T follicular helper cell (primary cell): ENCODE data around the gene GLYAT.

Experiments
- DNase-seq: peaks from one replicate; pipeline ENCODE4 v3.0.0-alpha.2; 2020; ENCODE audit warnings: low read depth
- total RNA-seq, 2 experiments: gene quantifications; one replicate each; lab custom pipeline; 2026; lab: John Stamatoyannopoulos, UW

The GLYAT gene, protein sequence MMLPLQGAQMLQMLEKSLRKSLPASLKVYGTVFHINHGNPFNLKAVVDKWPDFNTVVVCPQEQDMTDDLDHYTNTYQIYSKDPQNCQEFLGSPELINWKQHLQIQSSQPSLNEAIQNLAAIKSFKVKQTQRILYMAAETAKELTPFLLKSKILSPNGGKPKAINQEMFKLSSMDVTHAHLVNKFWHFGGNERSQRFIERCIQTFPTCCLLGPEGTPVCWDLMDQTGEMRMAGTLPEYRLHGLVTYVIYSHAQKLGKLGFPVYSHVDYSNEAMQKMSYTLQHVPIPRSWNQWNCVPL
- total RNA-seq: 0 reads per million in 2 experiments

- no peak for DNase-seq
Measured at GRCh38 chr11:58731819-58732218, at the start of gene GLYAT. TSS of gene GLYAT (minus strand) at chr11:58731943. CDS start at chr11:58724496, 7,447 bp downstream.

DNA sequence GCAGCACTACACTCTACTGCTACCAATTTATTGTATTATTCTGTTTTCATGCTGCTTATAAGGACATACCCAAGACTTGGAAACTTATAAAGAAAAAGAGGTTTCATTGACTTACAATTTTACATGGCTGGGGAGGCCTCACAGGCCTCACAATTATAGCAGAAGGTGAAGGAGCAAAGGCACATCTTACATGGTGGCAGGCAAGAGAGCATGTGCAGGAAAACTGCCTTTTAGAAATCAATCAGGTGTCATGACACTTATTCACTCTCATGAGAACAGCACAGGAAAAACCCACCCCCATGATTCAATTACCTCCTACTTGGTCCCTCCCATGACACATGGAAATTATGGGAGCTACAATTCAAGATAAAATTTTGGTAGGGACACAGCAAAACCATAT is 49.6 kb upstream of the GLYAT start:
- DNase-seq: no peak

- DNase-seq: no peak
Measured at GRCh38 chr11:58780578-58780977, 48.8 kb upstream of the GLYAT start.

DNA sequence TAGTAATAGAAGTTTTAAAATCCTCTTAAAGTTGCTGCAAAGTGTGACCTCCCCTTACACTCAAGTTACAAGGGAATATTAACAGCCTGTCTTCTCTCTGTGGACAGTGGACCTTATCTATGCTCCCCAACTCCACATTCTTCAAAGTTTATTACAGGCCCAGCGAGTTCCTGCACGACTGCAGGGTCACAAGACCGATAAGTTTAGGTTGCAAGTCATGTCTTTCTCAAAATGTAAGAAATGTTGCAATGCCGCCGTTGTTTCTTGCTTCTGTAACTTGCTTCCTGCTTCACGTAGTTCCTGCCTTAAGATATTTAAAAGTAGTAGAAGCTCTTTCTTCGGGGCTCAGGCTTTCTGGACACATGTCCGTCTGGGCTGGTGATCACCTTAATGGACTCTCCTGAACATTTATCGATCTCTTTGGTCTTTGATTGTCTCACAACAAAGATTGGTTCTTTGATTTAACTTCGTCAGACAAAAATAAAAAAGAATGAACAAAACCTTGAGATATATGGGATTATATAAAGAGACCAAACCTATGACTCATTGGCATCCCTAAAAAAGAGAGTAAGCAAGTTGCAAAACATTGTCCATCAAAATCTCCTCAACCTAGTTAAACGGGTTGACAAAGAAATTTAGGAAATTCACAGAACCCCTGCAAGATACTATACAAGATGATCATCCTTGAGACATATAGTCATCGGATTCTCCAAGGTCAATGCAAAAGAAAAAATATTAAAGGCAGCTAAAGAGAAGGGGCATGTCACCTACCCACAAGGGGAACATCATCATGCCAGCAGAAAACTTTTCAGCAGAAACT is 45.4 kb upstream of the GLYAT start:
- DNase-seq: no peak

DNA sequence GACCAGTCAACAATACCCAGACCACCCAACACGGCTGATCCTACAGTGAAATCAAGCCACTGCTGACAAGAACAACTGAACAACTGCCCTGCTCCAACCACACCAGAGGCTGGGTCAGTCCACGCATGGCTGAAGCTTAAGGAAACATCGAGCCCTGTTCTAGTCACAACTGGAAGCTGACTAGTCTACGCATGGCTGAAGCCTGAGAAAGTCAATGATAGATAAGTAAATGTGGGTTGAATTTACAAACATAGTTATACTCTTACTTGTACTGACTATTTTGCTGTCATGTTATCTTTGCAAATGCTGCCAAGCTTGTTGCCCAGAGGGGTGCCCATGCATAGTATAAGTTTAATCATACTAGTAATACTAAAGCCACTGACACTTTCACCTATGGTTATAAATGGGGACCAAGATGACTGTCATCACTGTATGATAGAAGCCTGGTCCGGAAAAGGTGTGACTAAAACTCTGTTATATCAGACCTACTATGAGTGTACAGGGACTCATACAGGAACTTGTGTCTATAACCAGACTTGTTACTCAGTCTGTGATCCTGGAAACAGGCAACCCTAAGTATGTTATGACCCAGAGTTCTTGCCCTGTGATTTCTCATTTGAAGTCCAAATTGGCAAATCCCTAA is 43.4 kb upstream of the GLYAT start:
- no peak for DNase-seq

DNA sequence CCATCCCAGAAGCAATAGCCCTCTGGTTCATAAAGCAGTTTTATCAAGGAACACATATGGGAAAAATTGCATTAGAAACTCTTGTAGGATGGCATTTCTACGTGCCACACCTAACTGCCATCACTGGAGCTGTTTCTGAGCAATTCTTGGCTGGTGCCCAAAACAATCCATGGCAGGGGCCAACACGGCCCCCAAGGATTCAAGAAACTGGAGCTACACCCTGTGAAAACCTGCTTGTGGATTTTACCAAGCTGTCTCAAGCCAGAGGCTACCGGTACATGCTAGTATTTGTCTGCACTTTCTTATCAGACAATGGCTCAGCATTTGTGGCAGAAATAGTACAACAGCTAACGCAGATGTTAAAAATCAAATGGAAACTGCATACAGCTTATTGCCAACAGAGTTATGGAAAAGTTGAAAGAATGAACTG is 42.4 kb upstream of the GLYAT start:
- no peak for DNase-seq

- no peak for DNase-seq
Measured at GRCh38 chr11:58773337-58773736, 41.6 kb upstream of the GLYAT start.

DNA sequence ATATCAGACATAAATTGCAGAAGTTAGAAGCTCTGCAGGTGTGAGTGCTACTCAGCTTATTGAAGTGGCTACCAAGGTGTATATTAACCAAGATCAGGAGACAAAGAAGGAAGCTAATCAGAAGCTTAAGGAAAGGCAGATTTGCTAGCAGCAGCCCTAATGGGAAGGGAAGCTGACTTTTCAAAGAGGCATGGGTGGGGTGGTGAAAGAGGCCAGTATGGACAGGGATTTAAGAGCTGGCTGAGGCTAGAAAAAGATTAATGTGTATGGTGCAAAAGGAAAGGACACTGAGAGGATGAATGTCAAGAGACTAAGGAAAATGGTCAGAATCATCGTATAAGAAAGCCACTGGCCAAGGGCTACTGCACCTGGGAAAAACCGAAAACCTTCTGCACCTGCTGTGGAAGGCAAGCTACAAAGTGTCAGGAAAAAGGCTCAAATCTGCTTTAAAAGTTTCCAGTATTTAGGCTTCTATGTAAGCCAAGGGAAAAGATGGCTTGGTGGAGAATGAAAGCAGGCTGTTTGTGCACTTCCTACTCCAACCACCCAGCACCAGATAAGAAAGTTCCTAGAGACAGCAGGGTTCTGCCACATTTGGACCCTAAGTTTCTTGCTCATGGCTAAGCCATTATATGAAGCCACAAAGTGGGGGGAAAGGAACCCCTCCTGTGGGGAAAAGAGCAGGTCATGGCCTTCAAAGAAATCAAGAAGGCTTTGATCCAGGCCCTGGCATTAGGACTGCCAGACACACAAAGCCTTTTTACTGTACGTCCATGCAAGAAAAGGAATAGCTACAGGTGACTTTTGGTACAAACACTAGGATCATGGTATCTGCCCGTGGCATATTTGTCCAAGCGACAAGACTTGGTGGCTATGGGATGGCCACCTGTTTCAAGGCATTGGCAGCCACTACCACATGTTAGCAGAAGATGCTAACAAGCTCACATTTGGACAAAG is 40.9 kb upstream of the GLYAT start:
- no peak for DNase-seq

DNA sequence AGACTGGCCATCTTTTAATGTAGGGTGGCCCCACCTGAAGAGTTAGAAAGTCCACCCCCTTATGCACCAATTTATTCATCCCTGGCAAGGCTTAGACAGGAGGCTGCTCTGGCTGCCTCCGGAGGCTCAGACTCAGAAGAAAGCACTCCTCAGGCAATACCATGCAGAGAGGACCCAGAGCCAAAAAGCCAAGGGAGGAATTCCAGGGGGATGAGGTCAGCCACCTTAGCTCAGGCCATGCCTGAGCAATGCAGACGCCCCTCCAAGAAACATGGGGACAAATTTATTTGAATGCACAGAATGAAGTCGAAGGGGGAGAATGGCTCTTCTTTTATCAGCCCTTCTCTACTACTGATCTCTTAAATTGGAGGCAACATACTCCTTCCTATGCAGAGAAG is 39.7 kb upstream of the GLYAT start:
- no peak for DNase-seq

DNA sequence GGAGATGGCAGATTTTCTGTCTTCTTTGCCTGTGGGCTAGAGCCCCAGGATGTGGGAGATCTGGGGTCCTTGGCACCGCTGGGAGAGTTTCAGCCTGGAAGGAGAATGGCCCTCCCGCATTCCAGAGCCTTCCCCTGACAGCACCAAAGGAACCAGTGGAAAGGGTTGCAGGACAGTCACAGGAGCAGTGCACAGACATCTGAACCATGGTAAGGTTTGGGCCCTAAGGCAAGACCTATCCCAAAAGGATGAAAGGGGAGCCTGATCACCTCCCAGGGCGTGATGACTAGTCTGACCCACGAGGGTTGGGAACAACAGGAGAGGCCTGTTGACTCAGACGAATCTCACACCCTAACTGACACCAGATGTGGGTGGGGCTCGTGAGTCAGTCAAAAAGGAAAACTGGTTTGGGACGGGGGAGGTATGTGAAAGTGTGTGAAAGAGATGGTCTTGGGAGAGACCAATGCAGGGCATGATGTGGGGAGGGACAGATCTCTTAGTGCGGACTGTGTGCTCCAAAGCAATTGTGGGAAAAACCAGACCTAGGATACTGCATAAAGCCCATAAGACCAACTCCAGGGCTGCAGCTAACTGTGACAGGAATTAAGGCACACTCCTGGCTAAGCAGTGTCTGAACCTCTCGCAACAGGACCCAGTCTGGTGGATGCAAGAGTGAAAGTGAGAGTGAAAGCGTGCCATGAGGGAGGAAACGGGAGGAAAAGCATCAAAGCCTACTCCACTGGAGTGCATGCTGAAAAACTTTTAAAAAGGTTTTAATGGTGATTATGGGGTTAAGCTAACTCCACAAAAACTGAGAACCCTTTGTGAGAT is 39.1 kb upstream of the GLYAT start:
- DNase-seq: no peak

DNA sequence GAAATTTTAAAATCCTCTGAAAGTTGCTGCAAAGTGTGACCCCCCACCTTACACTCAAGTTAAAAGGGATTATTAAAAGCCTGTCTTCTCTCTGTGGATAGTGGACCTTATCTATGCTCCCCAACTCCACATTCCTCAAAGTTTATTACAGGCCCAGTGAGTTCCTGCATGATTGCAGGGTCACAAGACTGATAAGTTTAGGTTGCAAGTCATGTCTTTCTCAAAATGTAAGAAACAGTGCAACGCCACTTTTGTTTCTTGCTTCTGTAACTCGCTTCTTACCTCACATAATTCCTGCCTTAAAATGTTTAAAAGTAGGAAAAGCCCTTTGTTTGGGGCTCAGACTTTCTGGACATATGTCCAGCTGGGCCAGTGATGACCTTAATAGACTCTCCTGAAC is 38.4 kb upstream of the GLYAT start:
- DNase-seq: no peak

DNA sequence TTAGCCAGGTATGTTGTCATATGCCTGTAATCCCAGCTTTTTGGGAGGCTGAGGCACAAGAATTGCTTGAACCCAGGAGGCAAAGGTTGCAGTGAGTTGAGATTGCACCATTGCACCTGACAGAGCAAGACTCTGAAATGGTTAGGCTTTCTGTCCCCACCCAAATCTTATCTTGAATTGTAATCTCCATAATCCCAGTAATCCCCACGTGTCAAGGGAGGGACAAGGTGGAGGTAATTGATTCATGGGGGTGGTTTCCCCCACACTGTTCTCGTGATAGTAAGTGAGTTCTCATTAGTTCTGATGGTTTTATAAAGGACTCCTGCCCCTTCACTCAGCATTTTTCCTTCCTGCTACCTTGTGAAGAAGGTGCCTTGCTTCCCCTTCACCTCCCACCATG is 37.6 kb upstream of the GLYAT start:
- DNase-seq: no peak

DNA sequence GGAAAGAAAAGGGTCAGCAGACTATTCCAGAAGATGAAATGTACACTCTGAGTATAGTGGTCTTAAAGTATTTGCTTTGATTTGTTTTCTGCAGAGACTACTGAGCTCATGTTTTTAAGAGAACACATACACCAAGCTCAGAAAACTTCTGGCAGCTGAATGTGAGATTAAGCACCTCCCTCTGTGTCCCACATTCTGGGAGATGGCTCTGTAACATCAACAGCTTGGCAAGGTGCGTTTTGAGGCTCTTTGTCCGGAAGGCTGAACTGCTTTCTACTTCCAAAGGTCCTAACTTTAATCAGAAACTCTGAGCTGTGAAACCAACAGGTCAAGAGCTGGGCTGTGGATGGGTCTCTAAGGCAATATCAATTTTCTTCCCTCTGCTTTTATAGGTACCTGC is 36.4 kb upstream of the GLYAT start:
- no peak for DNase-seq

DNA sequence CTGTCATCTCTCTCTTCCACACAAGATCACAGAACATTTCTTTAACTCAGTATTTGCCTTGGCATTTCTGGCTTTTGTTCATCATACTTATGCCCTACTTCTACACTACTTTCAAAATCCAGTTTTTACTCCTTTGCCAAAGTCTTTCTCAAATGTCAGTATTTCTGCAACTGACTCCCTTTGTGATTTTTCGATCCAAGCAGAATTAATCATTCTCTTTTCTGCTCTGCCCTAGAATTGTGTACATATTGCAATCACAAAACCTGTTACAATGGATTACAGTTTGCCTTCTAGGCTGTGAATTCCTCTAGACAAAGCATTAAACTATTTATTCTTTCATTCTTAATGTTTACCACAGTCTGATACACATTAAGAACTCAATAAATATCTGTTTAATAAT is 33.3 kb upstream of the GLYAT start:
- no peak for DNase-seq

DNA sequence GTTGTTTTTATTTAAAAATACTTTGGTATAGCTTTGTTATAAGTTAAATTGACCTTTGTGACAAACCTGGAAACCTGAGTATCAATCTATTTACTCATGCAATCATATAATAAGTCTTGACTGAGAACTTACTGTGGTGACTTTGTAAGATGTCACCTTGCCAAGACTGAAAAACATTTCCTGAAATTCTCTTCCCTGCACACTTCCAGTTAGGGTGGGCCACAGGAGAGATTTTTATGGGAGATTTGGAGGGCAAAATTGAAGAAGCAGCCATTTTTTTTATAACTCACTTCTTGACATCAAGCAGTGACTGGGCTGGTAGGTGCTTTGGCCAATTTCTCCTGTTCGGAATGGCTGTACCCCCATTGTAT is 31.4 kb upstream of the GLYAT start:
- no peak for DNase-seq

DNA sequence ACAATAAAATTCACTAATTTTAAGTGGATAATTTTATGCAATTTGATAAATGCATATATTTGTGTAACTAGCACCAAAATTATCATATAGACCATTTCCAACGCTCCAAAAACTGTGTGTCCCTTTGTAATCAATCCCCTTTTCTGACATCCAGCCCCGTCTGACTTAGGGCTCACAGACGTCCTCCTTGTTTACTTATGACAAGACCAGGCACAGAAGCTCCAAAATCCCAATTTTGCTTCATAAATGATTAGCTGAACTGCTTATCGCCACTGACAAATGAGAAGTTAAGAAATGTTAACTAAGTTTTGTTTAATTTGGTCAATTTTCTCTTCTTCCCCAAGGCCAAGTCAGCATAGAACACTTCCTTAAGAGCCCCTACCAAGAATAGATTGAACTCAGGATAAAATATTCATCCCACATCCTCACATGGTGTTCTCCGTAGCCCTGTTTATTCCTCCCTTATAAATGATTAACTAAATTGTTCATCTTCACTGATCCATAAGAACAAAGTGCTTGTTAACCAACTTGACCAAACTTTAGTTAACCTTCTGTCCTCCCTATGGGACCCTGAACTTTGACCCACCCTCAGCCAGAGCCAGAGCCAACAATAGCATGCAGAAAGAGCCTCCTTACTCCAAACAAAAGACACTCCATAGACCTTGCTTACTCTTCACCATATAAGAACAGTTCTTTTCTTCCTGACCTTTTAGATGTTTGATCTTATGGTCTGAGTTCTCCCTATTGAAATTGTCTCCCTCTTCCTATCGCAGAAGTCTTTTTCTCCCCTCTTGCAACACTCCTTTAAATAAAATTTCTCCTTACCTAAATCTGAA is 30.8 kb upstream of the GLYAT start:
- DNase-seq: no peak

DNA sequence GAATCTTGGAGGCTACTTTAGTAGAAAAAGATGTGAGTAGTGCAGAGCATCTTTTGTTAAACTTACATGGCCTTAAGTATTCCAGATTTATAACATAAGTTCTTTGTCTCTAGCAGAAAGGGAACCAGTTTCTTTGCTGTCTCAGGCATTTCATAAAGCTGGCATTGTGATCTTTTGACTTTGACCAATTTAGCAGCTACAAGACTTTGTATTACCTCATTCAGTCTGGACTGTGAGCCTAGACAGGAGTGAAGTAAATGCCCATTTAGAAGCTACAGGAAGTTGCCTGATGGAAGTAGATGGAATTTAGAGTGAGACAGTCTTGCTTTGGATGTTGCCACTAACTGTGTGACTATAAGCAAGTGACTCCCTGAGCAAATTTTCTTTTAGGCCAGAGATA is 25.7 kb upstream of the GLYAT start:
- no peak for DNase-seq

GRCh38 chr11:58745705-58746364 is 14.1 kb upstream of the GLYAT start:
- no peak for DNase-seq

GRCh38 chr11:58744988-58745704 is 13.4 kb upstream of the GLYAT start:
- no peak for DNase-seq
